H9 (cell line): Measurements from ENCODE around the gene POU6F2. TPM values are rescaled to one million over a fixed set of nuclear protein-coding genes. Genes with fewer than 3 reads are reported as not detected.

Source experiments
- DNase-seq: peaks from one replicate; pipeline ENCODE4 v3.0.0-alpha.2; 2017
- H2AFZ ChIP-seq: one replicate; pipeline ENCODE4 v1.6.1; 2013; ENCODE audit warnings: mild to moderate bottlenecking, low read length, control low read depth, moderate library complexity
- H2AK5ac ChIP-seq: 2 replicates; pipeline ENCODE4 v1.6.1; 2013; ENCODE audit warnings: low read length, control low read depth, mixed read lengths; ENCODE audit not compliant: insufficient read length
- H2BK120ac ChIP-seq: one replicate; pipeline ENCODE4 v1.6.1; 2013; ENCODE audit warnings: low read depth, mild to moderate bottlenecking, low read length, control low read depth, inconsistent platforms; ENCODE audit not compliant: poor library complexity, severe bottlenecking
- H2BK12ac ChIP-seq: 2 replicates; pipeline ENCODE4 v1.6.1; 2013; ENCODE audit warnings: low read length, control low read depth, mixed read lengths, low read depth; ENCODE audit not compliant: insufficient read length
- H2BK15ac ChIP-seq: 2 replicates; pipeline ENCODE4 v1.6.1; 2013; ENCODE audit warnings: low read depth, low read length, control low read depth
- H2BK20ac ChIP-seq: one replicate; pipeline ENCODE4 v1.6.1; 2013; ENCODE audit warnings: low read depth, mild to moderate bottlenecking, low read length, control low read depth, inconsistent platforms; ENCODE audit not compliant: poor library complexity, severe bottlenecking
- H2BK5ac ChIP-seq: 2 replicates; pipeline ENCODE4 v1.6.1; 2013; ENCODE audit warnings: low read length, control low read depth, mixed read lengths; ENCODE audit not compliant: insufficient read length
- H3K14ac ChIP-seq: 2 replicates; pipeline ENCODE4 v1.6.1; 2013; ENCODE audit warnings: low read length, control low read depth; ENCODE audit not compliant: insufficient read depth
- H3K18ac ChIP-seq: 2 replicates; pipeline ENCODE4 v1.6.1; 2013; ENCODE audit warnings: low read depth, mild to moderate bottlenecking, mixed read lengths, low read length, control low read depth; ENCODE audit not compliant: insufficient read length
- H3K23ac ChIP-seq: 2 replicates; pipeline ENCODE4 v1.6.1; 2013; ENCODE audit warnings: low read length, control low read depth, mixed read lengths, low read depth; ENCODE audit not compliant: insufficient read length
- H3K23me2 ChIP-seq: 2 replicates; pipeline ENCODE4 v1.6.1; 2013; ENCODE audit warnings: low read depth, mild to moderate bottlenecking, mixed read lengths, low read length, control low read depth; ENCODE audit not compliant: insufficient read length, poor library complexity, severe bottlenecking
- H3K27ac ChIP-seq: 2 replicates; pipeline ENCODE4 v1.5.1; 2013; ENCODE audit warnings: low read length, control low read depth, mixed read lengths, low read depth; ENCODE audit not compliant: insufficient read length
- H3K27me3 ChIP-seq: 2 replicates; pipeline ENCODE4 v1.6.1; 2013; ENCODE audit warnings: low read length, control low read depth, inconsistent platforms; ENCODE audit not compliant: insufficient read depth
- H3K4ac ChIP-seq: 2 replicates; pipeline ENCODE4 v1.6.1; 2013; ENCODE audit warnings: low read depth, mild to moderate bottlenecking, control low read depth, inconsistent platforms, low read length, moderate library complexity
- H3K4me1 ChIP-seq: 2 replicates; pipeline ENCODE4 v1.6.1; 2013; ENCODE audit warnings: low read length, control low read depth, inconsistent platforms; ENCODE audit not compliant: insufficient read depth
- H3K4me2 ChIP-seq: 2 replicates; pipeline ENCODE4 v1.6.1; 2013; ENCODE audit warnings: low read length, control low read depth, mixed read lengths; ENCODE audit not compliant: insufficient read length, insufficient read depth
- H3K56ac ChIP-seq: 2 replicates; pipeline ENCODE4 v1.6.1; 2013; ENCODE audit warnings: low read depth, mild to moderate bottlenecking, mixed read lengths, low read length, control low read depth; ENCODE audit not compliant: insufficient read length
- H3K79me1 ChIP-seq: 2 replicates; pipeline ENCODE4 v1.6.1; 2013; ENCODE audit warnings: low read depth, mild to moderate bottlenecking, moderate library complexity, low read length, control low read depth, inconsistent platforms; ENCODE audit not compliant: insufficient read depth, poor library complexity, severe bottlenecking
- H3K79me2 ChIP-seq: 2 replicates; pipeline ENCODE4 v1.6.1; 2013; ENCODE audit warnings: low read length, control low read depth, inconsistent platforms; ENCODE audit not compliant: insufficient read depth
- H3K9ac ChIP-seq: 2 replicates; pipeline ENCODE4 v1.6.1; 2013; ENCODE audit warnings: low read length, control low read depth, mixed read lengths; ENCODE audit not compliant: insufficient read length; ENCODE audit errors: extremely low read depth
- H3K9me3 ChIP-seq: one replicate; pipeline ENCODE4 v1.6.1; 2013; ENCODE audit warnings: low read depth, low read length, inconsistent platforms; ENCODE audit not compliant: control insufficient read depth
- H3T11ph ChIP-seq: one replicate; pipeline ENCODE4 v1.6.1; 2013; ENCODE audit warnings: mild to moderate bottlenecking, low read length, control low read depth, inconsistent platforms
- H4K20me1 ChIP-seq: one replicate; pipeline ENCODE4 v1.6.1; 2013; ENCODE audit not compliant: control insufficient read depth, insufficient read length, insufficient read depth
- H4K5ac ChIP-seq: 2 replicates; pipeline ENCODE4 v1.6.1; 2013; ENCODE audit warnings: low read depth, mild to moderate bottlenecking, mixed read lengths, low read length, control low read depth; ENCODE audit not compliant: insufficient read length
- H4K8ac ChIP-seq: replicated peaks from 2 replicates; pipeline ENCODE4 v1.6.1; 2013; ENCODE audit warnings: low read length, control low read depth, mixed read lengths, low read depth; ENCODE audit not compliant: insufficient read length
- H4K91ac ChIP-seq: 2 replicates; pipeline ENCODE4 v1.6.1; 2013; ENCODE audit warnings: low read depth, mild to moderate bottlenecking, moderate library complexity, mixed read lengths, low read length, control low read depth; ENCODE audit not compliant: insufficient read length
- H3K27ac Mint-ChIP-seq, 3 experiments: 2 replicates in 2 of 3; 3 replicates in 1 of 3; pipeline ENCODE4 v1.8.0; 2020 to 2021; ENCODE audit warnings: mixed read lengths in 3 of 3, mild to moderate bottlenecking in 1 of 3, moderate library complexity in 1 of 3
- H3K27me3 Mint-ChIP-seq: 2 replicates; pipeline ENCODE4 v1.8.0; 2021; ENCODE audit warnings: low read depth, mild to moderate bottlenecking, moderate library complexity, mixed read lengths
- H3K36me3 Mint-ChIP-seq, 3 experiments: 2 replicates in 2 of 3; 3 replicates in 1 of 3; pipeline ENCODE4 v1.8.0; 2020 to 2021; ENCODE audit warnings: low read depth in 3 of 3, mixed read lengths in 3 of 3; ENCODE audit not compliant: insufficient read depth in 1 of 3
- H3K4me1 Mint-ChIP-seq, 2 experiments: 2 replicates each; pipeline ENCODE4 v1.8.0; 2020; ENCODE audit warnings: mixed read lengths in 2 of 2
- H3K4me3 Mint-ChIP-seq, 2 experiments: 2 replicates in 1 of 2; 3 replicates in 1 of 2; pipeline ENCODE4 v1.8.0; 2020 to 2021; ENCODE audit warnings: mild to moderate bottlenecking in 2 of 2, mixed read lengths in 2 of 2, moderate library complexity in 1 of 2
- H3K9me3 Mint-ChIP-seq, 2 experiments: 2 replicates in 1 of 2; 3 replicates in 1 of 2; pipeline ENCODE4 v1.8.0; 2020; ENCODE audit warnings: mild to moderate bottlenecking in 2 of 2, mixed read lengths in 2 of 2, moderate library complexity in 1 of 2
- WGBS: extraction: QIAGEN DNeasy Blood & Tissue Kit; methylation state at CpG from one replicate; pipeline ENCODE4 v1.1.7; 2013; ENCODE audit warnings: missing lambda C conversion rate, low lambda C conversion rate, mixed read lengths; ENCODE audit not compliant: insufficient read length; ENCODE audit errors: extremely low coverage; 5-methylcytosine and 5-hydroxymethylcytosine counted together
- total RNA-seq: library from RNA; stranded (reverse); gene quantifications from 2 replicates; pipeline ENCODE4 v1.2.1, GENCODE V29; 2021
- TF ChIP-seq, protein P1 (sequence below): fragments of 200-600 bp; sonication (generic); conservative IDR thresholded peaks from 3 replicates; pipeline ENCODE4 v1.8.0; 2021; ENCODE audit warnings: antibody characterized with exemption, mild to moderate bottlenecking

Gene POU6F2
- total RNA-seq, 1 experiment from 2014 or later: 1.9 TPM

GRCh38 chr7:39240864-39241263 lies 263.2 kb downstream of the POU6F2 start:
- Histone ChIP-seq H3K14ac (no peak overlapping the region), H3K9ac (no peak overlapping the region), H3K4me1 (no peaks in the 10 kb centered on the region), H3T11ph (no peak overlapping the region), H2AK5ac (no peak overlapping the region), H3K27ac (no peak overlapping the region), H4K91ac (no peak overlapping the region), H4K5ac (no peak overlapping the region), H3K23me2 (no peaks in the 10 kb centered on the region), H3K4ac (no peak overlapping the region), H3K56ac (no peak overlapping the region), H3K79me1 (no peaks in the 10 kb centered on the region), H2BK120ac (no peak overlapping the region), H3K18ac (no peak overlapping the region), H2BK5ac (no peak overlapping the region), H3K79me2 (no peaks in the 10 kb centered on the region), H2BK15ac (no peak overlapping the region), H4K8ac (no peak overlapping the region), H3K27me3 (no peaks in the 10 kb centered on the region), H3K23ac (no peak overlapping the region), H3K9me3 (no peaks in the 10 kb centered on the region), H2AFZ (no peak overlapping the region), H3K4me2 (no peak overlapping the region), H4K20me1 (no peaks in the 10 kb centered on the region), H2BK12ac (no peak overlapping the region), H2BK20ac (no peak overlapping the region)
- DNase-seq: no peak
- TF ChIP-seq, protein P1, sequence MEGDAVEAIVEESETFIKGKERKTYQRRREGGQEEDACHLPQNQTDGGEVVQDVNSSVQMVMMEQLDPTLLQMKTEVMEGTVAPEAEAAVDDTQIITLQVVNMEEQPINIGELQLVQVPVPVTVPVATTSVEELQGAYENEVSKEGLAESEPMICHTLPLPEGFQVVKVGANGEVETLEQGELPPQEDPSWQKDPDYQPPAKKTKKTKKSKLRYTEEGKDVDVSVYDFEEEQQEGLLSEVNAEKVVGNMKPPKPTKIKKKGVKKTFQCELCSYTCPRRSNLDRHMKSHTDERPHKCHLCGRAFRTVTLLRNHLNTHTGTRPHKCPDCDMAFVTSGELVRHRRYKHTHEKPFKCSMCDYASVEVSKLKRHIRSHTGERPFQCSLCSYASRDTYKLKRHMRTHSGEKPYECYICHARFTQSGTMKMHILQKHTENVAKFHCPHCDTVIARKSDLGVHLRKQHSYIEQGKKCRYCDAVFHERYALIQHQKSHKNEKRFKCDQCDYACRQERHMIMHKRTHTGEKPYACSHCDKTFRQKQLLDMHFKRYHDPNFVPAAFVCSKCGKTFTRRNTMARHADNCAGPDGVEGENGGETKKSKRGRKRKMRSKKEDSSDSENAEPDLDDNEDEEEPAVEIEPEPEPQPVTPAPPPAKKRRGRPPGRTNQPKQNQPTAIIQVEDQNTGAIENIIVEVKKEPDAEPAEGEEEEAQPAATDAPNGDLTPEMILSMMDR: no peak
- WGBS: no CpG with 5 or more reads among the region's 3 CpGs
- Mint-ChIP-seq H3K27me3 (no peaks in the 10 kb centered on the region), H3K4me1 (peaks cover 4 to 5% of the 10 kb centered on the region in 2 experiments; a peak in 2 of 4 replicates), H3K36me3 (peaks cover 3 to 18% (median 13%) of the 10 kb centered on the region in 3 experiments; a peak in 6 of 7 replicates), H3K4me3 (no peak overlapping the region), H3K27ac (no peak overlapping the region), H3K9me3 (peaks cover 8 to 14% of the 10 kb centered on the region in 2 experiments; a peak in 4 of 5 replicates)
